ENCODE data around the gene LGALS12.

DNA sequence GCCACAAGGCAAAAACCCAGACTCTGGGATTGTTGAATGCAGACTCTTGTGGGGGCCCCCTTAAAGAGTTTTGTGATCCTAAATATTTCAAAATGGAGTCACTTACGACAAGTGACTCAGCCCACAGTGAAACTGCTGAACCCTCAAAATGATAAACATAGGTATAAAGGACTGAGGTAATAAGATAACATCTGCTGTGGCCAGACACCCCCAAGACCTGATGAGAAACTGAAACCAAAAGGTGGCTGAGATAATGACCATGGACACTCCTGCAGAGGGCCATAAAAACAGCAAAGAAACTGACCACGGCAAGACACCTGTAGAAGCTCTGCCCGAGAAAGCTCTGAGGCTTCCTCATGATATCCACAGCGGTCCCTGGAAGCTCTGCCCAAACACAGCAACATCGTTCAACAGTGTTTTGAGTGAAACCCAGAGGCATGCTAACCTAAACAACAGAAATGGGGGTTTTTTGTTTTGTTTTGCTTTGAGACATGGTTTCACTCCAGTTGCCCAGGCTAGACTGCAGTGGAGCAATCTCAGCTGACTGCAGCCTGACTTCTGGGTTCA lies 29.1 kb downstream of the LGALS12 start:
- TF ChIP-seq, protein P1, sequence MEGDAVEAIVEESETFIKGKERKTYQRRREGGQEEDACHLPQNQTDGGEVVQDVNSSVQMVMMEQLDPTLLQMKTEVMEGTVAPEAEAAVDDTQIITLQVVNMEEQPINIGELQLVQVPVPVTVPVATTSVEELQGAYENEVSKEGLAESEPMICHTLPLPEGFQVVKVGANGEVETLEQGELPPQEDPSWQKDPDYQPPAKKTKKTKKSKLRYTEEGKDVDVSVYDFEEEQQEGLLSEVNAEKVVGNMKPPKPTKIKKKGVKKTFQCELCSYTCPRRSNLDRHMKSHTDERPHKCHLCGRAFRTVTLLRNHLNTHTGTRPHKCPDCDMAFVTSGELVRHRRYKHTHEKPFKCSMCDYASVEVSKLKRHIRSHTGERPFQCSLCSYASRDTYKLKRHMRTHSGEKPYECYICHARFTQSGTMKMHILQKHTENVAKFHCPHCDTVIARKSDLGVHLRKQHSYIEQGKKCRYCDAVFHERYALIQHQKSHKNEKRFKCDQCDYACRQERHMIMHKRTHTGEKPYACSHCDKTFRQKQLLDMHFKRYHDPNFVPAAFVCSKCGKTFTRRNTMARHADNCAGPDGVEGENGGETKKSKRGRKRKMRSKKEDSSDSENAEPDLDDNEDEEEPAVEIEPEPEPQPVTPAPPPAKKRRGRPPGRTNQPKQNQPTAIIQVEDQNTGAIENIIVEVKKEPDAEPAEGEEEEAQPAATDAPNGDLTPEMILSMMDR (IDR thresholded peaks at IDR 0.05; ENCODE audit: low read depth, low read length): no peak
- no peak for TF ChIP-seq EZH2phosphoT487 (IDR thresholded peaks at IDR 0.05; ENCODE audit: low read depth)

Measured in OCI-LY3 (cell line).